Body of pancreas (tissue), 4 donors: ENCODE results near the gene GMNC.

Source experiments
- POLR2A ChIP-seq, 3 donors: fragments of 450-650 bp; IDR thresholded peaks; one replicate each; pipeline ENCODE4 v1.6.1; 2016; ENCODE audit warnings: antibody characterized with exemption in 3 of 3, mild to moderate bottlenecking in 2 of 3
- TF ChIP-seq, protein P1 (sequence below), 7 experiments: fragments of 450-650 bp in 4 of 7; fragments of 200-600 bp in 3 of 7; sonication (generic) in 3 of 7; IDR thresholded peaks; one replicate each; pipeline ENCODE4 v1.5.1; 2016 to 2019; ENCODE audit warnings: antibody characterized with exemption in 7 of 7

DNA sequence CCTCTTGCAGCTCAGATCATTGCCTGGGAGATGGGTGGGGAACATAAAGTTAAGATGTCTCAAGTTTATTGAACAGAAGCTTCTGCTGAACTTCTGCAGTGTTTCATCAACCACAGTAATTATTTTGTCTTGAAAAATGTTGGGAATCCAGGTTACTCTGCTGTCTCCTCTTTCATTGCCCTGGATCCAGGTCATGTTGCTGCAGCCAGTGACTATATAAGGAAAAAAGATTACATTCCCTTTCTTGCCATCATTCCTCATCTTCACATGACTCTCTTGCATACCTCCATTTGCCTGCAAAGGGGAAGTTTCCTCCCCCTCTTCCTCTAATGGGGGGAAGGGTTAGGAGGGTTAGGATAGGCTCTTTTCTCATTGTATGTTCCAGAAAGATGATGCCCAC is 15.1 kb downstream of the GMNC start:
- TF ChIP-seq, protein P1, sequence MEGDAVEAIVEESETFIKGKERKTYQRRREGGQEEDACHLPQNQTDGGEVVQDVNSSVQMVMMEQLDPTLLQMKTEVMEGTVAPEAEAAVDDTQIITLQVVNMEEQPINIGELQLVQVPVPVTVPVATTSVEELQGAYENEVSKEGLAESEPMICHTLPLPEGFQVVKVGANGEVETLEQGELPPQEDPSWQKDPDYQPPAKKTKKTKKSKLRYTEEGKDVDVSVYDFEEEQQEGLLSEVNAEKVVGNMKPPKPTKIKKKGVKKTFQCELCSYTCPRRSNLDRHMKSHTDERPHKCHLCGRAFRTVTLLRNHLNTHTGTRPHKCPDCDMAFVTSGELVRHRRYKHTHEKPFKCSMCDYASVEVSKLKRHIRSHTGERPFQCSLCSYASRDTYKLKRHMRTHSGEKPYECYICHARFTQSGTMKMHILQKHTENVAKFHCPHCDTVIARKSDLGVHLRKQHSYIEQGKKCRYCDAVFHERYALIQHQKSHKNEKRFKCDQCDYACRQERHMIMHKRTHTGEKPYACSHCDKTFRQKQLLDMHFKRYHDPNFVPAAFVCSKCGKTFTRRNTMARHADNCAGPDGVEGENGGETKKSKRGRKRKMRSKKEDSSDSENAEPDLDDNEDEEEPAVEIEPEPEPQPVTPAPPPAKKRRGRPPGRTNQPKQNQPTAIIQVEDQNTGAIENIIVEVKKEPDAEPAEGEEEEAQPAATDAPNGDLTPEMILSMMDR (IDR thresholded peaks at IDR 0.05): no peak
- TF ChIP-seq POLR2A (IDR thresholded peaks at IDR 0.05): no peak
